ENCODE results near the gene SAP30BP. TPM values are rescaled to one million over a fixed set of nuclear protein-coding genes. Genes with fewer than 3 reads are reported as not detected.

Gene SAP30BP
- total RNA-seq, 1 experiment from 2014 or later, result 149 TPM

- Histone ChIP-seq H3K4me2 (ENCODE audit: low read length) (no peak overlapping the region), H3K9me3 (ENCODE audit: control insufficient read depth in 1 of 2, insufficient read depth in 1 of 2, low read depth in 1 of 2, low read length in 2 of 2) (no peaks in the 10 kb centered on the region), H3K79me2 (ENCODE audit: insufficient read depth, low read length) (no peaks in the 10 kb centered on the region; the same call in 1 of the 2 replicates), H3K27ac (ENCODE audit: low read depth, low read length) (no peak overlapping the region), H3K36me3 (ENCODE audit: control insufficient read depth in 1 of 2, insufficient read depth in 2 of 2, low read length in 2 of 2) (peaks cover 35 to 75% of the 10 kb centered on the region in 2 experiments; a peak in 3 of 4 replicates), H4K20me1 (ENCODE audit: insufficient read depth) (no peaks in the 10 kb centered on the region; the same call in 1 of the 2 replicates), H2AFZ (ENCODE audit: low read depth, low read length, poor library complexity, severe bottlenecking) (no peak overlapping the region), H3K4me1 (ENCODE audit: control insufficient read depth in 1 of 2, insufficient read depth in 2 of 2, low read length in 2 of 2) (peaks cover 0 to 3% of the 10 kb centered on the region in 2 experiments; a peak in 1 of 4 replicates), H3K27me3 (ENCODE audit: insufficient read depth, low read length) (no peaks in the 10 kb centered on the region), H3K9me2 (ENCODE audit: insufficient read depth) (no peaks in the 10 kb centered on the region), H3K4me3 (replicated peaks in 1 of 2; ENCODE audit: low read depth in 1 of 2, low read length in 2 of 2) (no peak overlapping the region), H3K9ac (ENCODE audit: low read length) (no peak overlapping the region)
- TF ChIP-seq ATF3 (IDR thresholded peaks at IDR 0.05), result no peak
- no peak for TF ChIP-seq FOSL1 (IDR thresholded peaks at IDR 0.05; ENCODE audit: low read depth)
- no peak for TF ChIP-seq CTCF (IDR thresholded peaks at IDR 0.05 in 2 of 3, conservative IDR thresholded peaks at IDR 0.05 in 1 of 3; ENCODE audit: borderline replicate concordance in 1 of 3, insufficient read depth in 1 of 3, low read depth in 2 of 3, low read length in 2 of 3)
- TF ChIP-seq ELF1 (IDR thresholded peaks at IDR 0.05; ENCODE audit: borderline replicate concordance, low read depth), result no peak
- no peak for TF ChIP-seq TCF7L2 (IDR thresholded peaks at IDR 0.05; ENCODE audit: borderline replicate concordance, extremely low read depth, insufficient read depth, insufficient read length)
- TF ChIP-seq ZFX (IDR thresholded peaks at IDR 0.05), result no peak; the same call in 1 of the 2 replicates
- TF ChIP-seq SIN3A (IDR thresholded peaks at IDR 0.05; ENCODE audit: low read depth), result no peak
- no peak for TF ChIP-seq YY1 (IDR thresholded peaks at IDR 0.05; ENCODE audit: extremely low read depth, insufficient replicate concordance, low read depth, low read length)
- no peak for TF ChIP-seq POLR2A (IDR thresholded peaks at IDR 0.05; ENCODE audit: borderline replicate concordance, extremely low read depth, insufficient read depth, insufficient read length)
- no peak for TF ChIP-seq RAD21 (IDR thresholded peaks at IDR 0.05; ENCODE audit: low read depth)
- TF ChIP-seq JUND (IDR thresholded peaks at IDR 0.05), result no peak
- no peak for TF ChIP-seq EZH2 (IDR thresholded peaks at IDR 0.05)
- ChIA-PET CTCF (interaction anchor here (0.7 to 7.5 kb wide), 7 partner anchors 12 to 149 kb away, joined by 3 to 174 read pairs (median 73); partner anchors contain the start of genes GALK1, ITGB4 and SMIM5), RAD21 (ENCODE audit: low non-redundant PET in 1 of 2, low total read pairs in 2 of 2, uncharacterized antibody in 2 of 2, unreplicated experiment in 2 of 2) (interaction anchor here (1.5 to 2.3 kb wide), 2 partner anchors 118 to 149 kb away, joined by 3 to 6 read pairs; partner anchors contain the start of gene SMIM5 (in 1 of the 2)), POLR2A (no interaction called here)
- ATAC-seq (no peak), DNase-seq (ENCODE audit: low read depth, low spot score) (no peak)
- intact Hi-C loops (cut with micrococcal nuclease), result loop anchor here (10.0 kb wide), 1 partner anchor 326 kb away; no protein-coding TSS in a partner anchor
- no TSS peak for BruUV-seq (replicated peaks)
These were observed 83.7 kb downstream of the SAP30BP start for GRCh38 chr17:75750661-75751423.
